SK-N-SH (cell line): ENCODE data around the gene CCDC27. TPM values are rescaled to one million over a fixed set of nuclear protein-coding genes. Genes with fewer than 3 reads are reported as not detected.
A peak's percentile ranks its signal among the peaks of the same experiment; 100 is the strongest.

Experiments used
- CTCF ChIA-PET: fragments of 300-600, 350-600 bp; formaldehyde crosslinking; extraction: SDS; loops from one replicate; lab custom pipeline; 2021; lab: Yijun Ruan, JAX
- POLR2A ChIA-PET: fragments of 350-600 bp; sonication (Branson Sonifier 250); formaldehyde crosslinking; extraction: SDS; loops from one replicate; lab custom pipeline; 2020; ENCODE audit warnings: antibody characterized with exemption, inconsistent platforms; lab: Yijun Ruan, JAX
- DNase-seq: peaks from one replicate; pipeline ENCODE4 v3.0.0; 2012
- H2AFZ ChIP-seq: fragments of 200-600 bp; sonication (generic); 2 replicates; pipeline ENCODE4 v1.8.1; 2016; ENCODE audit warnings: antibody characterized with exemption, mild to moderate bottlenecking, low read depth
- H3F3A ChIP-seq: fragments of 200-600 bp; sonication (generic); replicated peaks from 2 replicates; pipeline ENCODE3; 2016; ENCODE audit warnings: antibody characterized with exemption, mild to moderate bottlenecking; ENCODE audit not compliant: insufficient read depth
- H3K27ac ChIP-seq, 2 experiments: fragments of 200-500 bp in 1 of 2; fragments of 200-600 bp in 1 of 2; sonication (Bioruptor generic) in 1 of 2; sonication (generic), shearing (Covaris generic) in 1 of 2; 2 replicates each; pipeline versions ENCODE4 v1.5.1 to v1.6.1; 2014 to 2016; ENCODE audit warnings: low read depth in 2 of 2, inconsistent platforms in 1 of 2, low read length in 1 of 2, mild to moderate bottlenecking in 1 of 2, mixed read lengths in 1 of 2
- H3K27me3 ChIP-seq: fragments of 200-600 bp; sonication (generic), shearing (Covaris generic); 2 replicates; pipeline ENCODE4 v1.6.1; 2016; ENCODE audit warnings: mixed run types; ENCODE audit not compliant: insufficient read depth
- H3K36me3 ChIP-seq, 2 experiments: fragments of 200-500 bp in 1 of 2; fragments of 200-600 bp in 1 of 2; sonication (Bioruptor generic) in 1 of 2; sonication (generic) in 1 of 2; replicated peaks in 1 of 2; 2 replicates each; pipeline versions ENCODE3 to v1.5.1; 2014 to 2016; ENCODE audit warnings: low read length in 1 of 2, mild to moderate bottlenecking in 1 of 2; ENCODE audit not compliant: insufficient read depth in 2 of 2, control insufficient read depth in 1 of 2
- H3K4me1 ChIP-seq, 2 experiments: fragments of 200-500 bp in 1 of 2; fragments of 200-600 bp in 1 of 2; sonication (Bioruptor generic) in 1 of 2; sonication (generic), shearing (Covaris generic) in 1 of 2; 2 replicates each; pipeline versions ENCODE4 v1.5.1 to v1.6.1; 2014 to 2016; ENCODE audit warnings: low read depth in 1 of 2, low read length in 1 of 2, mixed run types in 1 of 2; ENCODE audit not compliant: insufficient read depth in 2 of 2, control insufficient read depth in 1 of 2
- H3K4me2 ChIP-seq: fragments of 200-600 bp; sonication (generic), shearing (Covaris generic); 2 replicates; pipeline ENCODE4 v1.6.1; 2017; ENCODE audit warnings: mixed run types
- H3K4me3 ChIP-seq, 2 experiments: fragments of 200-500 bp in 1 of 2; fragments of 200-600 bp in 1 of 2; sonication (Bioruptor generic) in 1 of 2; sonication (generic), shearing (Covaris generic) in 1 of 2; 2 replicates each; pipeline versions ENCODE4 v1.5.1 to v1.8.1; 2014 to 2016; ENCODE audit warnings: low read depth in 2 of 2, inconsistent platforms in 1 of 2, low read length in 1 of 2, mild to moderate bottlenecking in 1 of 2, mixed read lengths in 1 of 2, moderate library complexity in 1 of 2
- H3K79me2 ChIP-seq: fragments of 200-600 bp; sonication (generic); 2 replicates; pipeline ENCODE4 v1.8.1; 2017; ENCODE audit warnings: mild to moderate bottlenecking; ENCODE audit not compliant: insufficient read depth
- H3K9ac ChIP-seq: fragments of 200-600 bp; sonication (generic); 2 replicates; pipeline ENCODE4 v1.6.1; 2017; ENCODE audit warnings: mixed run types
- H3K9me2 ChIP-seq: fragments of 200-600 bp; sonication (generic); 2 replicates; pipeline ENCODE4 v1.6.1; 2017; ENCODE audit warnings: mixed run types
- H3K9me3 ChIP-seq: fragments of 200-600 bp; sonication (generic); 2 replicates; pipeline ENCODE4 v1.6.1; 2017; ENCODE audit warnings: mixed run types, mild to moderate bottlenecking, moderate library complexity
- H4K20me1 ChIP-seq: fragments of 200-600 bp; sonication (generic); 2 replicates; pipeline ENCODE4 v1.6.1; 2017; ENCODE audit warnings: mild to moderate bottlenecking, mixed run types; ENCODE audit not compliant: insufficient read depth
- CHD2 ChIP-seq: fragments of 150-350 bp; IDR thresholded peaks from 2 replicates; pipeline ENCODE4 v1.6.1; 2018; ENCODE audit warnings: low read length; ENCODE audit not compliant: partially characterized antibody
- ELF1 ChIP-seq: IDR thresholded peaks from 2 replicates; pipeline ENCODE4 v1.4.0; 2012
- EZH2phosphoT487 ChIP-seq: fragments of 200-600 bp; sonication (generic); IDR thresholded peaks from 2 replicates; pipeline ENCODE4 v1.6.1; 2017; ENCODE audit warnings: low read depth, mixed run types, mild to moderate bottlenecking, antibody characterized with exemption, moderate library complexity, borderline replicate concordance
- FOSL2 ChIP-seq: IDR thresholded peaks from 2 replicates; pipeline ENCODE4 v1.4.0; 2012; ENCODE audit warnings: low read depth, mild to moderate bottlenecking, moderate library complexity, borderline replicate concordance
- FOXM1 ChIP-seq: IDR thresholded peaks from 2 replicates; pipeline ENCODE4 v1.4.0; 2012; ENCODE audit warnings: low read depth, mild to moderate bottlenecking
- GATA2 ChIP-seq: sonication (generic); formaldehyde crosslinking; IDR thresholded peaks from 2 replicates; pipeline ENCODE4 v1.5.0; 2020; ENCODE audit warnings: mild to moderate bottlenecking, missing genetic modification reagents
- MEF2A ChIP-seq: IDR thresholded peaks from 2 replicates; pipeline ENCODE4 v1.4.0; 2012; ENCODE audit warnings: low read depth, borderline replicate concordance
- NFIC ChIP-seq: IDR thresholded peaks from 2 replicates; pipeline ENCODE4 v1.4.0; 2012; ENCODE audit warnings: borderline replicate concordance
- NRF1 ChIP-seq: IDR thresholded peaks from 2 replicates; pipeline ENCODE4 v1.6.1; 2012; ENCODE audit warnings: low read depth, mild to moderate bottlenecking, low read length
- RCOR1 ChIP-seq: fragments of 150-350 bp; IDR thresholded peaks from 2 replicates; pipeline ENCODE4 v1.6.1; 2017; ENCODE audit warnings: antibody characterized with exemption, low read length
- REST ChIP-seq: IDR thresholded peaks from 2 replicates; pipeline ENCODE4 v1.6.1; 2012; ENCODE audit warnings: mild to moderate bottlenecking, low read depth, low read length, moderate library complexity
- SMC3 ChIP-seq: IDR thresholded peaks from 2 replicates; pipeline ENCODE4 v1.6.1; 2012; ENCODE audit warnings: low read depth, low read length, improper control_type of control experiment
- USF2 ChIP-seq: fragments of 150-350 bp; IDR thresholded peaks from 2 replicates; pipeline ENCODE4 v1.6.1; 2017; ENCODE audit warnings: antibody characterized with exemption, low read length, low read depth, borderline replicate concordance
- WGBS: methylation state at CpG from one replicate; pipeline ENCODE4 v1.1.6; 2017; ENCODE audit warnings: low lambda C conversion rate; 5-methylcytosine and 5-hydroxymethylcytosine counted together
- polyA plus RNA-seq, 3 experiments: library from polyadenylated mRNA; depleted of rRNA; stranded (reverse); fragments of >200 nt; gene quantifications; 2 replicates each; pipeline ENCODE4 v1.2.3, GENCODE V29; 2012
- TF ChIP-seq, protein P1 (sequence below): IDR thresholded peaks from 2 replicates; pipeline ENCODE4 v1.4.0; 2012; ENCODE audit warnings: low read depth

CCDC27 gene
- polyA plus RNA-seq, 1 of the 3 experiments (the other 2 are of a cell fraction) = not detected

- TF ChIP-seq GATA2 (CRISPR knock-in tag) (no peak), NRF1 (no peak), FOXM1 (no peak), USF2 (no peak), EZH2phosphoT487 (no peak), FOSL2 (no peak), ELF1 (no peak), MEF2A (no peak), NFIC (no peak), SMC3 (no peak), RCOR1 (no peak), CHD2 (no peak)
- TF ChIP-seq, protein P1, sequence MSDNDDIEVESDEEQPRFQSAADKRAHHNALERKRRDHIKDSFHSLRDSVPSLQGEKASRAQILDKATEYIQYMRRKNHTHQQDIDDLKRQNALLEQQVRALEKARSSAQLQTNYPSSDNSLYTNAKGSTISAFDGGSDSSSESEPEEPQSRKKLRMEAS = no peak
- Histone ChIP-seq H3K4me3 (no peak overlapping the region), H3F3A (no peaks in the 10 kb centered on the region), H3K4me2 (no peak overlapping the region), H3K9ac (no peak overlapping the region), H3K27me3 (no peaks in the 10 kb centered on the region), H3K9me3 (no peaks in the 10 kb centered on the region), H4K20me1 (no peaks in the 10 kb centered on the region), H3K36me3 (peaks cover 0 to 32% of the 10 kb centered on the region in 2 experiments), H3K9me2 (no peaks in the 10 kb centered on the region), H3K27ac (no peak overlapping the region; a peak in 1 of 4 replicates), H2AFZ (no peak overlapping the region), H3K4me1 (peaks cover 0 to 43% of the 10 kb centered on the region in 2 experiments; a peak in 2 of 4 replicates), H3K79me2 (no peaks in the 10 kb centered on the region)
- ChIA-PET CTCF (interaction anchor here (0.7 kb wide), 1 partner anchor 42 kb away, joined by 4 read pairs; no protein-coding TSS in a partner anchor), POLR2A (no interaction called here)
- DNase-seq = no peak
- 96% methylated on average over 15 of the region's 28 CpGs for WGBS
Observed at GRCh38 chr1:3817821-3818597, 65.8 kb downstream of the CCDC27 start.

DNA sequence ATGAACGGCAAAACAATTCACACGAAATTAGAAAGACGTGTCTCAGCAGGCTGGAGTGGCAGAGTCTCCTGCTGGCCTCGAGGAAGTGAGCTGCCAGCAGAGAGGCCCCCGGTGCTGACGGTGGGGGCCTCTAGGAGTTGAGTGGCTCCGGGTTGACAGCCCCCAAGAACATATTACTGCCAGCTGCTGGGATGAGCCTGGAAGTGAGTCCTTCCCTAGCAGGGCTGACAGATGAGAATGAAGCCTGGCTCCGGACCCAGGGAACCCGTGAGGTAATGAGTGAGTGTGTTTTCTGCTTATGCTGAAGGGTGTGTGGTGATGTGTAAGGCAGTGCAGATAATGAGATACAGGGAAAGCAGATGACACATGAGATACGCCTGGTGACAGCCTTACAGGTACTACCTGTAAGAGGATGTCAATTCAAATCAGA is 67.5 kb downstream of the CCDC27 start:
- H3K9me2 ChIP-seq = no peaks in the 10 kb centered on the region
- no peak overlapping the region for H3K4me2 ChIP-seq
- TF ChIP-seq GATA2 (CRISPR knock-in tag) (peak; percentile 12; the same call in 1 of the 2 replicates), REST (no peak)
- ChIA-PET CTCF (no interaction called here), POLR2A (no interaction called here)
- peaks cover 0 to 43% of the 10 kb centered on the region in 2 experiments; a peak in 2 of 4 replicates for H3K4me1 ChIP-seq
- no peak for DNase-seq
- H3F3A ChIP-seq = no peaks in the 10 kb centered on the region
- WGBS = 78% methylated on average over 9 of the region's 10 CpGs
- H3K27ac ChIP-seq = peak overlapping the region in 1 of 2 experiments; percentile 99; a peak in 2 of 4 replicates
- no peaks in the 10 kb centered on the region for H3K27me3 ChIP-seq
- peaks cover 0 to 35% of the 10 kb centered on the region in 2 experiments for H3K36me3 ChIP-seq
- H3K79me2 ChIP-seq = no peaks in the 10 kb centered on the region
- no peaks in the 10 kb centered on the region for H4K20me1 ChIP-seq
- H3K9ac ChIP-seq = no peak overlapping the region
- no peaks in the 10 kb centered on the region for H3K9me3 ChIP-seq
- no peak overlapping the region for H2AFZ ChIP-seq
- no peak overlapping the region for H3K4me3 ChIP-seq
